Progenitor cell of endocrine pancreas (in vitro differentiated cells): ENCODE measurements around the gene RPTOR. TPM values are rescaled to one million over a fixed set of nuclear protein-coding genes. Genes with fewer than 3 reads are reported as not detected.

Source experiments
- DNase-seq: peaks from one replicate; pipeline ENCODE4 v3.0.0; 2021; ENCODE audit warnings: low spot score; ENCODE audit not compliant: unreplicated experiment
- H3K27ac Mint-ChIP-seq: 2 replicates; pipeline ENCODE4 v1.8.0; 2021; ENCODE audit warnings: mild to moderate bottlenecking, moderate library complexity, mixed read lengths
- H3K27me3 Mint-ChIP-seq: 2 replicates; pipeline ENCODE4 v1.8.0; 2021; ENCODE audit warnings: mixed read lengths
- H3K36me3 Mint-ChIP-seq: 2 replicates; pipeline ENCODE4 v1.8.0; 2022; ENCODE audit warnings: mixed read lengths; ENCODE audit not compliant: insufficient read depth
- H3K4me1 Mint-ChIP-seq: 2 replicates; pipeline ENCODE4 v1.8.0; 2021; ENCODE audit warnings: low read depth, mixed read lengths
- H3K4me3 Mint-ChIP-seq: 2 replicates; pipeline ENCODE4 v1.8.0; 2021; ENCODE audit warnings: low read depth, mild to moderate bottlenecking, moderate library complexity, mixed read lengths
- H3K9me3 Mint-ChIP-seq: 2 replicates; pipeline ENCODE4 v1.8.0; 2021; ENCODE audit warnings: low read depth, mixed read lengths
- CTCF ChIP-seq: fragments of 200-600 bp; sonication (generic); IDR thresholded peaks from one replicate; pipeline ENCODE4 v1.5.0; 2021; ENCODE audit warnings: antibody characterized with exemption, mild to moderate bottlenecking; ENCODE audit not compliant: unreplicated experiment
- total RNA-seq: library from RNA; stranded (reverse); gene quantifications from 2 replicates; pipeline ENCODE4 v1.2.1, GENCODE V29; 2021

RPTOR gene
- total RNA-seq, 1 donor from 2014 or later: 40.0 TPM

GRCh38 chr17:80882323-80882722, 337.7 kb downstream of the RPTOR start:
- no peak for DNase-seq
- no peak overlapping the region for H3K4me3 Mint-ChIP-seq
- no peaks in the 10 kb centered on the region for H3K9me3 Mint-ChIP-seq
- H3K27ac Mint-ChIP-seq: no peak overlapping the region
- no peaks in the 10 kb centered on the region for H3K4me1 Mint-ChIP-seq
- no peaks in the 10 kb centered on the region for H3K27me3 Mint-ChIP-seq
- H3K36me3 Mint-ChIP-seq: peaks cover 9% of the 10 kb centered on the region
- TF ChIP-seq CTCF: no peak

GRCh38 chr17:80882926-80883685, 338.5 kb downstream of the RPTOR start:
- H3K9me3 Mint-ChIP-seq: no peaks in the 10 kb centered on the region
- H3K36me3 Mint-ChIP-seq: peaks cover 9% of the 10 kb centered on the region
- H3K27me3 Mint-ChIP-seq: no peaks in the 10 kb centered on the region
- H3K27ac Mint-ChIP-seq: no peak overlapping the region
- no peaks in the 10 kb centered on the region for H3K4me1 Mint-ChIP-seq
- no peak overlapping the region for H3K4me3 Mint-ChIP-seq
- no peak for DNase-seq
- no peak for TF ChIP-seq CTCF

DNA sequence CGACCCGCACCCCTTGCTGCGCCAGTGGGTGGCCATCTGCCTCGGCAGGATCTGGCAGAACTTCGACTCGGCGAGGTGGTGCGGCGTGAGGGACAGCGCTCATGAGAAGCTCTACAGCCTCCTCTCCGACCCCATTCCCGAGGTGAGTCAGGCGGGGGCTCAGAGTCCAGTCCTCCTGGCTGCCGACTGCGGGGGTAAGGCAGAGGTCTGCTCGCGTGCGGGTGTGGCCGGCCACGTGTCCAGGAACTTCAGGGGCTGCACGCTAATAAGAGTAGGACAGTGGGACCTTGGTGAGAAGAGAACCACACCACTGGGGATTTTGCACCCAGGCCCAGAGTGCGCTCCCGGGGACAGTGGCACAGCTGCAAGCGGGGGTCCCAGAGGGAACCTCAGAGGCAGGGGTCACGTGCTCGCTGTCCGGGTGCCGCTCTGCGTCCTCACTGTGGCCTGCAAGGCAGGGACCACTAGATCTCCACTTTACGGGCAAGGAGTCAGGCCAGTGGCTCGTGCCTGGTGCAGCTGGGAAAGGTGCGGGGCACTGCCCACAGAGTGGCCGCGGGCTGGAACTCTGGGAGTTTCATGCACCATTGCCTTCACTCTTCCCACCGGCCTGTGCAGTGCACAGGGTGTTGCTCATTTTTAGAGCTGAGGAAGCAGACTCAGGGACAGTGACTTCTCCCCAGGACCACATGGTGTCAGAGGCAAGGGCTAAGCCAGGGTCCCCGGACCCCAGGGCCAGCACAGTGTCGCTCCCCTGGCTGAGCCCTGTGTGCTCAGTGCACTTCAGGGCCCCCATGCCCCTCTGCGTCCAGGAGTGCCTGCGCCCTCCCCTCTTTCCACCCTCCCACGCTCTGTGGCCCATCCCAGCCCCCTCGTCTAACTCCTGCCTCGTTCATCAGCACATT, 339.4 kb downstream of the RPTOR start:
- H3K9me3 Mint-ChIP-seq: no peaks in the 10 kb centered on the region
- no peak overlapping the region for H3K27ac Mint-ChIP-seq
- H3K4me1 Mint-ChIP-seq: no peaks in the 10 kb centered on the region
- no peak for DNase-seq
- no peak for TF ChIP-seq CTCF
- no peaks in the 10 kb centered on the region for H3K27me3 Mint-ChIP-seq
- no peak overlapping the region for H3K4me3 Mint-ChIP-seq
- H3K36me3 Mint-ChIP-seq: peaks cover 9% of the 10 kb centered on the region

DNA sequence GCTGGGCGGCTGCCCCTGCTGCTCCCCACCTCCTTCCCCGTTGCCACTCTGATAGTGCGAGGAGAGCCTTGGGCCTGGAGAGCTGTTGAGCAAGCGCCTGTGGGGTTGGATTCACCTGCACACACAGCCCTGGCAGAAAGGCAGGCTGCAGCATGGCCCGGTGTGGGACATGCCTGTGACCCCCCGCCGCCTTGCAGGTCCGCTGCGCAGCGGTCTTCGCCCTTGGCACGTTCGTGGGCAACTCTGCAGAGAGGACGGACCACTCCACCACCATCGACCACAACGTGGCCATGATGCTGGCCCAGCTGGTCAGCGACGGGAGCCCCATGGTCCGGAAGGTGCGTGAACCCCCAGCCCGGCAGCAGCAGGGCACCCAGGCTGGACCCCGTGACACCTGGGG, 340.2 kb downstream of the RPTOR start:
- Mint-ChIP-seq H3K9me3 (no peaks in the 10 kb centered on the region), H3K27ac (no peak overlapping the region), H3K36me3 (peaks cover 9% of the 10 kb centered on the region), H3K4me3 (no peak overlapping the region), H3K27me3 (no peaks in the 10 kb centered on the region), H3K4me1 (no peaks in the 10 kb centered on the region)
- TF ChIP-seq CTCF: no peak
- DNase-seq: no peak

- Mint-ChIP-seq H3K4me1 (no peaks in the 10 kb centered on the region), H3K27me3 (no peaks in the 10 kb centered on the region), H3K36me3 (peaks cover 4% of the 10 kb centered on the region), H3K4me3 (no peak overlapping the region), H3K27ac (no peak overlapping the region), H3K9me3 (no peaks in the 10 kb centered on the region)
- no peak for TF ChIP-seq CTCF
- DNase-seq: no peak
Measured at GRCh38 chr17:80885947-80886582, 341.4 kb downstream of the RPTOR start.
